Measurements from ENCODE around the gene ERAP2. TPM values are rescaled to one million over a fixed set of nuclear protein-coding genes. Genes with fewer than 3 reads are reported as not detected.

ERAP2 gene
- total RNA-seq, 4 donors from 2014 or later: 9.2 to 19.2 (median 14.0) TPM

- TF ChIP-seq, protein P1, sequence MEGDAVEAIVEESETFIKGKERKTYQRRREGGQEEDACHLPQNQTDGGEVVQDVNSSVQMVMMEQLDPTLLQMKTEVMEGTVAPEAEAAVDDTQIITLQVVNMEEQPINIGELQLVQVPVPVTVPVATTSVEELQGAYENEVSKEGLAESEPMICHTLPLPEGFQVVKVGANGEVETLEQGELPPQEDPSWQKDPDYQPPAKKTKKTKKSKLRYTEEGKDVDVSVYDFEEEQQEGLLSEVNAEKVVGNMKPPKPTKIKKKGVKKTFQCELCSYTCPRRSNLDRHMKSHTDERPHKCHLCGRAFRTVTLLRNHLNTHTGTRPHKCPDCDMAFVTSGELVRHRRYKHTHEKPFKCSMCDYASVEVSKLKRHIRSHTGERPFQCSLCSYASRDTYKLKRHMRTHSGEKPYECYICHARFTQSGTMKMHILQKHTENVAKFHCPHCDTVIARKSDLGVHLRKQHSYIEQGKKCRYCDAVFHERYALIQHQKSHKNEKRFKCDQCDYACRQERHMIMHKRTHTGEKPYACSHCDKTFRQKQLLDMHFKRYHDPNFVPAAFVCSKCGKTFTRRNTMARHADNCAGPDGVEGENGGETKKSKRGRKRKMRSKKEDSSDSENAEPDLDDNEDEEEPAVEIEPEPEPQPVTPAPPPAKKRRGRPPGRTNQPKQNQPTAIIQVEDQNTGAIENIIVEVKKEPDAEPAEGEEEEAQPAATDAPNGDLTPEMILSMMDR (IDR thresholded peaks at IDR 0.05): no peak
- TF ChIP-seq POLR2A (IDR thresholded peaks at IDR 0.05): no peak
- H3K27ac ChIP-seq: no peak overlapping the region
- no peaks in the 10 kb centered on the region for H3K9me3 ChIP-seq
- intact Hi-C loops (cut with DNase I): no loop called here
- H3K27me3 ChIP-seq: no peaks in the 10 kb centered on the region
- no peak for DNase-seq
- 88 to 93% methylated on average over 4 of the region's 4 CpGs for WGBS, 2 donors
- H3K4me3 ChIP-seq (replicated peaks in 1 of 3): no peak overlapping the region
- no peaks in the 10 kb centered on the region for H3K4me1 ChIP-seq
- no peaks in the 10 kb centered on the region for H3K36me3 ChIP-seq
Observed at GRCh38 chr5:96844481-96844990, 31.8 kb upstream of the ERAP2 start.

- no peak for DNase-seq
- Histone ChIP-seq H3K27me3 (no peaks in the 10 kb centered on the region), H3K27ac (no peak overlapping the region), H3K4me1 (no peaks in the 10 kb centered on the region), H3K36me3 (no peaks in the 10 kb centered on the region), H3K9me3 (no peaks in the 10 kb centered on the region), H3K4me3 (replicated peaks in 1 of 3) (no peak overlapping the region)
- intact Hi-C loops (cut with DNase I): no loop called here
- TF ChIP-seq, protein P1 (IDR thresholded peaks at IDR 0.05): no peak
- no peak for TF ChIP-seq POLR2A (IDR thresholded peaks at IDR 0.05)
- 71 to 74% methylated on average over 7 of the region's 7 CpGs for WGBS, 2 donors
Observed at GRCh38 chr5:96851312-96852062, 24.8 kb upstream of the ERAP2 start.

- no peak for DNase-seq
- no peak overlapping the region for H3K4me3 ChIP-seq (replicated peaks in 1 of 3)
- WGBS, 2 donors: 78 to 85% methylated on average over 2 of the region's 2 CpGs
- no peaks in the 10 kb centered on the region for H3K27me3 ChIP-seq
- TF ChIP-seq POLR2A (IDR thresholded peaks at IDR 0.05): no peak
- H3K27ac ChIP-seq: no peak overlapping the region
- H3K4me1 ChIP-seq: no peaks in the 10 kb centered on the region
- H3K9me3 ChIP-seq: no peaks in the 10 kb centered on the region
- H3K36me3 ChIP-seq: no peaks in the 10 kb centered on the region
- intact Hi-C loops (cut with DNase I): no loop called here
Observed at GRCh38 chr5:96852759-96853158, 23.5 kb upstream of the ERAP2 start.

GRCh38 chr5:96854067-96854466 is 22.2 kb upstream of the ERAP2 start:
- intact Hi-C loops (cut with DNase I): no loop called here
- no peak overlapping the region for H3K27ac ChIP-seq
- H3K4me1 ChIP-seq: no peaks in the 10 kb centered on the region
- TF ChIP-seq POLR2A (IDR thresholded peaks at IDR 0.05): no peak
- TF ChIP-seq, protein P1 (IDR thresholded peaks at IDR 0.05): no peak
- no peak for DNase-seq
- WGBS, 2 donors: 91 to 100% methylated on average over 1 of the region's 1 CpG
- no peaks in the 10 kb centered on the region for H3K9me3 ChIP-seq
- no peak overlapping the region for H3K4me3 ChIP-seq (replicated peaks in 1 of 3)
- H3K27me3 ChIP-seq: no peaks in the 10 kb centered on the region
- no peaks in the 10 kb centered on the region for H3K36me3 ChIP-seq

GRCh38 chr5:96855031-96855872 is 21.0 kb upstream of the ERAP2 start:
- intact Hi-C loops (cut with DNase I): no loop called here
- Histone ChIP-seq H3K27ac (no peak overlapping the region), H3K4me1 (no peaks in the 10 kb centered on the region), H3K27me3 (no peaks in the 10 kb centered on the region), H3K36me3 (no peaks in the 10 kb centered on the region), H3K9me3 (no peaks in the 10 kb centered on the region), H3K4me3 (replicated peaks in 1 of 3) (no peak overlapping the region)
- DNase-seq: no peak
- TF ChIP-seq, protein P1 (IDR thresholded peaks at IDR 0.05): no peak
- no peak for TF ChIP-seq POLR2A (IDR thresholded peaks at IDR 0.05)
- WGBS, 2 donors: 72 to 82% methylated on average over 6 of the region's 6 CpGs
